ENCODE data around the gene PLA2G2D. TPM values are rescaled to one million over a fixed set of nuclear protein-coding genes. Genes with fewer than 3 reads are reported as not detected.

The PLA2G2D gene
- total RNA-seq, 2 donors from 2014 or later: not detected

GRCh38 chr1:20083178-20083944 lies 36.0 kb downstream of the PLA2G2D start:
- H3K4me3 ChIP-seq: no peak overlapping the region
- no peaks in the 10 kb centered on the region for H3K4me1 ChIP-seq
- H3K27me3 ChIP-seq: no peaks in the 10 kb centered on the region
- no peak for DNase-seq
- H3K36me3 ChIP-seq (replicated peaks in 1 of 2; ENCODE audit: insufficient read depth in 1 of 2, low read depth in 2 of 2): no peaks in the 10 kb centered on the region
- intact Hi-C loops (cut with DNase I): no loop called here
- 73 to 79% methylated on average over 9 to 10 of the region's 10 CpGs for WGBS, 2 donors
- no peak overlapping the region for H3K27ac ChIP-seq
- TF ChIP-seq CTCF (IDR thresholded peaks at IDR 0.05) (no peak), POLR2A (IDR thresholded peaks at IDR 0.05) (no peak)
- no peaks in the 10 kb centered on the region for H3K9me3 ChIP-seq
- no peak for ATAC-seq

- WGBS, 2 donors: 32 to 45% methylated on average over 2 of the region's 2 CpGs
- Histone ChIP-seq H3K9me3 (no peaks in the 10 kb centered on the region), H3K36me3 (replicated peaks in 1 of 2; ENCODE audit: insufficient read depth in 1 of 2, low read depth in 2 of 2) (no peaks in the 10 kb centered on the region), H3K4me1 (no peaks in the 10 kb centered on the region), H3K4me3 (no peak overlapping the region), H3K27ac (no peak overlapping the region), H3K27me3 (no peaks in the 10 kb centered on the region)
- no peak for ATAC-seq
- intact Hi-C loops (cut with DNase I): no loop called here
- TF ChIP-seq POLR2A (IDR thresholded peaks at IDR 0.05): no peak
- TF ChIP-seq CTCF (IDR thresholded peaks at IDR 0.05): no peak
- DNase-seq: no peak
Measured at GRCh38 chr1:20082772-20083171, 36.6 kb downstream of the PLA2G2D start.

GRCh38 chr1:20081353-20081810 lies 38.0 kb downstream of the PLA2G2D start:
- Histone ChIP-seq H3K4me1 (no peaks in the 10 kb centered on the region), H3K36me3 (replicated peaks in 1 of 2; ENCODE audit: insufficient read depth in 1 of 2, low read depth in 2 of 2) (no peaks in the 10 kb centered on the region), H3K27ac (no peak overlapping the region), H3K4me3 (no peak overlapping the region), H3K9me3 (no peaks in the 10 kb centered on the region), H3K27me3 (no peaks in the 10 kb centered on the region)
- intact Hi-C loops (cut with DNase I): no loop called here
- 67 to 68% methylated on average over 8 of the region's 8 CpGs for WGBS, 2 donors
- no peak for TF ChIP-seq CTCF (IDR thresholded peaks at IDR 0.05)
- TF ChIP-seq POLR2A (IDR thresholded peaks at IDR 0.05): no peak
- DNase-seq: no peak
- ATAC-seq: no peak

- Histone ChIP-seq H3K4me3 (no peak overlapping the region), H3K27ac (no peak overlapping the region), H3K36me3 (replicated peaks in 1 of 2; ENCODE audit: insufficient read depth in 1 of 2, low read depth in 2 of 2) (no peaks in the 10 kb centered on the region), H3K27me3 (no peaks in the 10 kb centered on the region), H3K4me1 (no peaks in the 10 kb centered on the region), H3K9me3 (no peaks in the 10 kb centered on the region)
- WGBS, 2 donors: 54 to 79% methylated on average over 20 of the region's 20 CpGs
- DNase-seq (no peak), ATAC-seq (no peak)
- TF ChIP-seq CTCF (IDR thresholded peaks at IDR 0.05) (no peak), POLR2A (IDR thresholded peaks at IDR 0.05) (no peak)
- intact Hi-C loops (cut with DNase I): no loop called here
Measured at GRCh38 chr1:20080441-20081352, 38.6 kb downstream of the PLA2G2D start.

Data from body of pancreas (tissue), 4 donors.